PFSK-1 (cell line): ENCODE data around the gene BPGM.

ENCODE experiments used
- POLR2AphosphoS5 ChIP-seq: IDR thresholded peaks from 2 replicates; pipeline ENCODE4 v1.6.1; 2012; ENCODE audit warnings: low read depth, mild to moderate bottlenecking, control low read depth, low read length, moderate library complexity
- SIN3A ChIP-seq: IDR thresholded peaks from 2 replicates; pipeline ENCODE4 v1.6.1; 2012; ENCODE audit warnings: mild to moderate bottlenecking, low read length, moderate library complexity, borderline replicate concordance; ENCODE audit not compliant: insufficient read depth
- TAF1 ChIP-seq: IDR thresholded peaks from 2 replicates; pipeline ENCODE4 v1.6.1; 2012; ENCODE audit warnings: low read length, control low read depth, borderline replicate concordance; ENCODE audit not compliant: insufficient read depth

DNA sequence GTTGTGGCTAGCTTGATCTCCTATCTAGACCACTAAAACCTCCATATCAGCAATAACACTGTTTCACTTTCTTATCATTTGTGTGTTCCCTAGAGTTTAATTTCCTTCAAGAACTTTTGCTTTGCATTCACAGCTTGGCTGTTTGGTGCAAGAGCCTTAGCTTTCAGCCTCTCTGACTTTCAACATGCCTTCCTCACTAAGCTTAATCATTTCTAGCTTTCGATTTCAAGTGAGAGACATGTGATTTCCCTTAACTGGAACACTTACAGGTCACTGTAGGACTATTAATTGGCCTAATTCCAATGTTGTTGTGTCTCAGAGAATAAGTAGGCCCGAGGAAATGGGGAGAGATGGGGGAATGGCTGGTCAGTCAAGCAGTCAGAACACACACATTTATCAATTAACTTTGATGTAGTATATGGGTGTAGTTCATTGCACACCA lies 10.6 kb upstream of the BPGM start:
- no peak for TF ChIP-seq SIN3A
- TF ChIP-seq POLR2AphosphoS5, result no peak
- TF ChIP-seq TAF1, result no peak
